ENCODE measurements around the gene RNF222.

GRCh38 chr17:8380049-8380448, 17.6 kb downstream of the RNF222 start:
- TF ChIP-seq CTCF (IDR thresholded peaks at IDR 0.05; ENCODE audit: insufficient read depth, low read depth, low read length) = no peak
- no peak for TF ChIP-seq EZH2 (IDR thresholded peaks at IDR 0.05; ENCODE audit: insufficient read depth, low read length)
